Thyroid gland (tissue), 4 donors: ENCODE measurements around the gene SELENOM. TPM values are rescaled to one million over a fixed set of nuclear protein-coding genes. Genes with fewer than 3 reads are reported as not detected.

Experiments
- DNase-seq, 2 donors: peaks; one replicate each; pipeline ENCODE4 v3.0.0-alpha.2; 2019
- H3K27ac ChIP-seq, 3 donors: fragments of 200-600 bp; sonication (generic); 1 replicate in 2 of 3; 2 replicates in 1 of 3; pipeline ENCODE4 v1.5.1; 2016 to 2019; ENCODE audit warnings: mild to moderate bottlenecking in 1 of 3, moderate library complexity in 1 of 3
- H3K27me3 ChIP-seq: fragments of 200-600 bp; sonication (generic); one replicate; pipeline ENCODE4 v1.5.1; 2019
- H3K36me3 ChIP-seq, 2 donors: fragments of 200-600 bp; sonication (generic); one replicate each; pipeline ENCODE4 v1.5.1; 2016 to 2019
- H3K4me1 ChIP-seq, 2 donors: fragments of 200-600 bp; sonication (generic); one replicate each; pipeline ENCODE4 v1.5.1; 2017 to 2019
- H3K4me3 ChIP-seq, 3 donors: fragments of 200-600 bp; sonication (generic); replicated peaks in 1 of 3; 1 replicate in 2 of 3; 2 replicates in 1 of 3; pipeline ENCODE4 v1.5.1; 2016; ENCODE audit warnings: mild to moderate bottlenecking in 1 of 3
- H3K9me3 ChIP-seq: fragments of 200-600 bp; sonication (generic); one replicate; pipeline ENCODE4 v1.5.1; 2017
- CTCF ChIP-seq, 6 experiments: fragments of 200-600 bp in 3 of 6; fragments of 450-650 bp in 3 of 6; sonication (generic) in 3 of 6; IDR thresholded peaks; one replicate each; pipeline ENCODE4 v1.5.1; 2016 to 2019; ENCODE audit warnings: antibody characterized with exemption in 6 of 6, mild to moderate bottlenecking in 2 of 6, inconsistent platforms in 1 of 6, moderate library complexity in 1 of 6
- POLR2A ChIP-seq, 2 donors: fragments of 450-650 bp; IDR thresholded peaks; one replicate each; pipeline ENCODE4 v1.6.1; 2017; ENCODE audit warnings: antibody characterized with exemption in 2 of 2, mild to moderate bottlenecking in 2 of 2, moderate library complexity in 1 of 2
- WGBS, 2 donors: methylation state at CpG; one replicate each; pipeline ENCODE4 v1.1.5; 2017; 5-methylcytosine and 5-hydroxymethylcytosine counted together
- intact Hi-C: fragments of 100-400 bp; cut with DNase I; formaldehyde crosslinking; loops from one replicate; pipeline ENCODE4 v1.15.1; 2023
- total RNA-seq, 4 donors: library from RNA; depleted of rRNA; stranded (reverse); fragments of >200 nt; gene quantifications; one replicate each; pipeline ENCODE4 v1.2.3, GENCODE V29; 2016

Gene SELENOM
- total RNA-seq, 4 donors from 2014 or later, result 208 to 501 (median 314) TPM

GRCh38 chr22:31139066-31139465, 31.7 kb upstream of the SELENOM start:
- no peak for TF ChIP-seq POLR2A (IDR thresholded peaks at IDR 0.05)
- TF ChIP-seq CTCF (IDR thresholded peaks at IDR 0.05), result no peak
- Histone ChIP-seq H3K36me3 (peaks cover 0 to 6% of the 10 kb centered on the region in 2 donors), H3K9me3 (no peaks in the 10 kb centered on the region), H3K27ac (no peak overlapping the region), H3K4me1 (peaks cover 10 to 30% of the 10 kb centered on the region in 2 donors), H3K4me3 (no peak overlapping the region), H3K27me3 (no peaks in the 10 kb centered on the region)
- 54 to 80% methylated on average over 3 of the region's 3 CpGs for WGBS, 2 donors
- DNase-seq, result no peak
- intact Hi-C loops, result no loop called here

- WGBS, 2 donors, result 86% methylated on average over 7 of the region's 10 CpGs; no CpG with 5 or more reads in 1 of the 2 donors
- Histone ChIP-seq H3K36me3 (peaks cover 9 to 14% of the 10 kb centered on the region in 2 donors), H3K4me1 (peaks cover 7 to 24% of the 10 kb centered on the region in 2 donors), H3K27me3 (no peaks in the 10 kb centered on the region), H3K27ac (no peak overlapping the region), H3K9me3 (no peaks in the 10 kb centered on the region), H3K4me3 (no peak overlapping the region)
- intact Hi-C loops, result no loop called here
- DNase-seq, result no peak
- TF ChIP-seq POLR2A (IDR thresholded peaks at IDR 0.05), result no peak
- TF ChIP-seq CTCF (IDR thresholded peaks at IDR 0.05), result no peak
These were observed 30.8 kb upstream of the SELENOM start for GRCh38 chr22:31138126-31138525.

- Histone ChIP-seq H3K4me1 (peaks cover 5 to 24% of the 10 kb centered on the region in 2 donors), H3K9me3 (no peaks in the 10 kb centered on the region), H3K27ac (no peak overlapping the region), H3K27me3 (no peaks in the 10 kb centered on the region), H3K4me3 (no peak overlapping the region), H3K36me3 (peaks cover 10 to 14% of the 10 kb centered on the region in 2 donors)
- no peak for TF ChIP-seq CTCF (IDR thresholded peaks at IDR 0.05)
- no peak for TF ChIP-seq POLR2A (IDR thresholded peaks at IDR 0.05)
- intact Hi-C loops, result no loop called here
- peak in 1 of 2 donors; percentile 7 for DNase-seq
- 75 to 97% methylated on average over 6 to 9 of the region's 10 CpGs for WGBS, 2 donors
These were observed 30.4 kb upstream of the SELENOM start for GRCh38 chr22:31137721-31138120.

- no peaks in the 10 kb centered on the region for H3K27me3 ChIP-seq
- no peak for TF ChIP-seq POLR2A (IDR thresholded peaks at IDR 0.05)
- DNase-seq, result peak in 1 of 2 donors; percentile 17
- peaks cover 10 to 14% of the 10 kb centered on the region in 2 donors for H3K36me3 ChIP-seq
- intact Hi-C loops, result no loop called here
- peaks cover 10 to 32% of the 10 kb centered on the region in 2 donors for H3K4me1 ChIP-seq
- H3K9me3 ChIP-seq, result no peaks in the 10 kb centered on the region
- no peak overlapping the region for H3K4me3 ChIP-seq
- 89 to 92% methylated on average over 13 to 14 of the region's 16 CpGs for WGBS, 2 donors
- H3K27ac ChIP-seq, result no peak overlapping the region
These were observed 29.3 kb upstream of the SELENOM start for GRCh38 chr22:31136711-31137110.

- TF ChIP-seq CTCF (IDR thresholded peaks at IDR 0.05) (no peak), POLR2A (IDR thresholded peaks at IDR 0.05) (no peak)
- Histone ChIP-seq H3K27ac (no peak overlapping the region), H3K4me3 (no peak overlapping the region), H3K4me1 (peaks cover 15 to 33% of the 10 kb centered on the region in 2 donors), H3K9me3 (no peaks in the 10 kb centered on the region), H3K36me3 (peaks cover 10 to 14% of the 10 kb centered on the region in 2 donors), H3K27me3 (no peaks in the 10 kb centered on the region)
- peak in 1 of 2 donors; percentile 15 for DNase-seq
- intact Hi-C loops, result no loop called here
- WGBS, 2 donors, result 85 to 86% methylated on average over 9 of the region's 9 CpGs
These were observed 28.8 kb upstream of the SELENOM start for GRCh38 chr22:31136155-31136554.
